Measurements from ENCODE around the gene DNAJB8. TPM values are rescaled to one million over a fixed set of nuclear protein-coding genes. Genes with fewer than 3 reads are reported as not detected.
A peak's percentile ranks its signal among the peaks of the same experiment; 100 is the strongest.

The DNAJB8 gene
- total RNA-seq, 2 donors from 2014 or later: not detected

GRCh38 chr3:128475355-128475754 lies 8.7 kb upstream of the DNAJB8 start:
- Mint-ChIP-seq H3K4me3 (no peak overlapping the region), H3K27ac (no peak overlapping the region), H3K36me3 (ENCODE audit: low read depth) (no peaks in the 10 kb centered on the region), H3K4me1 (peaks cover 18% of the 10 kb centered on the region), H3K27me3 (ENCODE audit: insufficient read depth) (peaks cover 100% of the 10 kb centered on the region), H3K9me3 (peaks cover 2% of the 10 kb centered on the region)
- peaks cover 100% of the 10 kb centered on the region for H3K27me3 ChIP-seq (ENCODE audit: control insufficient read depth, insufficient read depth, low read length, poor library complexity, severe bottlenecking)
- H3K27ac ChIP-seq (ENCODE audit: low read depth, low read length): no peak overlapping the region
- no peaks in the 10 kb centered on the region for H3K36me3 ChIP-seq (ENCODE audit: control insufficient read depth, insufficient read depth, low read length)
- 77 to 91% methylated on average over 5 to 8 of the region's 8 CpGs for WGBS, 2 experiments (ENCODE audit: insufficient coverage in 1 of 2, insufficient read length in 1 of 2)
- no peak overlapping the region for H3K9ac ChIP-seq (ENCODE audit: extremely low read depth, low read length, poor library complexity, severe bottlenecking)
- no peak for DNase-seq
- H3K4me1 ChIP-seq (ENCODE audit: control insufficient read depth, insufficient read depth, low read length): peaks cover 6% of the 10 kb centered on the region
- H3K9me3 ChIP-seq (ENCODE audit: control insufficient read depth, low read length): no peaks in the 10 kb centered on the region
- no peak overlapping the region for H3K4me3 ChIP-seq (ENCODE audit: low read length)
- TF ChIP-seq, protein P1, sequence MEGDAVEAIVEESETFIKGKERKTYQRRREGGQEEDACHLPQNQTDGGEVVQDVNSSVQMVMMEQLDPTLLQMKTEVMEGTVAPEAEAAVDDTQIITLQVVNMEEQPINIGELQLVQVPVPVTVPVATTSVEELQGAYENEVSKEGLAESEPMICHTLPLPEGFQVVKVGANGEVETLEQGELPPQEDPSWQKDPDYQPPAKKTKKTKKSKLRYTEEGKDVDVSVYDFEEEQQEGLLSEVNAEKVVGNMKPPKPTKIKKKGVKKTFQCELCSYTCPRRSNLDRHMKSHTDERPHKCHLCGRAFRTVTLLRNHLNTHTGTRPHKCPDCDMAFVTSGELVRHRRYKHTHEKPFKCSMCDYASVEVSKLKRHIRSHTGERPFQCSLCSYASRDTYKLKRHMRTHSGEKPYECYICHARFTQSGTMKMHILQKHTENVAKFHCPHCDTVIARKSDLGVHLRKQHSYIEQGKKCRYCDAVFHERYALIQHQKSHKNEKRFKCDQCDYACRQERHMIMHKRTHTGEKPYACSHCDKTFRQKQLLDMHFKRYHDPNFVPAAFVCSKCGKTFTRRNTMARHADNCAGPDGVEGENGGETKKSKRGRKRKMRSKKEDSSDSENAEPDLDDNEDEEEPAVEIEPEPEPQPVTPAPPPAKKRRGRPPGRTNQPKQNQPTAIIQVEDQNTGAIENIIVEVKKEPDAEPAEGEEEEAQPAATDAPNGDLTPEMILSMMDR (conservative IDR thresholded peaks at IDR 0.05): no peak

- Mint-ChIP-seq H3K36me3 (ENCODE audit: low read depth) (no peaks in the 10 kb centered on the region), H3K27me3 (ENCODE audit: insufficient read depth) (peaks cover 96% of the 10 kb centered on the region), H3K4me1 (peaks cover 18% of the 10 kb centered on the region), H3K9me3 (peaks cover 2% of the 10 kb centered on the region), H3K27ac (no peak overlapping the region), H3K4me3 (no peak overlapping the region)
- DNase-seq: no peak
- TF ChIP-seq, protein P1 (conservative IDR thresholded peaks at IDR 0.05): no peak
- Histone ChIP-seq H3K27me3 (ENCODE audit: control insufficient read depth, insufficient read depth, low read length, poor library complexity, severe bottlenecking) (peaks cover 93% of the 10 kb centered on the region), H3K4me1 (ENCODE audit: control insufficient read depth, insufficient read depth, low read length) (peaks cover 6% of the 10 kb centered on the region), H3K4me3 (ENCODE audit: low read length) (no peak overlapping the region), H3K9me3 (ENCODE audit: control insufficient read depth, low read length) (no peaks in the 10 kb centered on the region), H3K9ac (ENCODE audit: extremely low read depth, low read length, poor library complexity, severe bottlenecking) (no peak overlapping the region), H3K27ac (ENCODE audit: low read depth, low read length) (no peak overlapping the region), H3K36me3 (ENCODE audit: control insufficient read depth, insufficient read depth, low read length) (no peaks in the 10 kb centered on the region)
- WGBS, 2 experiments (ENCODE audit: insufficient coverage in 1 of 2, insufficient read length in 1 of 2): 44 to 70% methylated on average over 3 to 4 of the region's 4 CpGs
Measured at GRCh38 chr3:128473737-128474136, 7.0 kb upstream of the DNAJB8 start.

- peak; percentile 63 for DNase-seq
- TF ChIP-seq, protein P1 (conservative IDR thresholded peaks at IDR 0.05): no peak
- peaks cover 18% of the 10 kb centered on the region for H3K4me1 Mint-ChIP-seq
- H3K4me3 Mint-ChIP-seq: no peak overlapping the region
- peaks cover 91% of the 10 kb centered on the region for H3K27me3 ChIP-seq (ENCODE audit: control insufficient read depth, insufficient read depth, low read length, poor library complexity, severe bottlenecking)
- 40 to 58% methylated on average over 3 to 6 of the region's 6 CpGs for WGBS, 2 experiments (ENCODE audit: insufficient coverage in 1 of 2, insufficient read length in 1 of 2)
- no peak overlapping the region for H3K27ac ChIP-seq (ENCODE audit: low read depth, low read length)
- H3K9me3 Mint-ChIP-seq: peaks cover 2% of the 10 kb centered on the region
- no peak overlapping the region for H3K4me3 ChIP-seq (ENCODE audit: low read length)
- no peak overlapping the region for H3K27ac Mint-ChIP-seq
- H3K4me1 ChIP-seq (ENCODE audit: control insufficient read depth, insufficient read depth, low read length): peaks cover 6% of the 10 kb centered on the region
- no peaks in the 10 kb centered on the region for H3K36me3 Mint-ChIP-seq (ENCODE audit: low read depth)
- no peak overlapping the region for H3K9ac ChIP-seq (ENCODE audit: extremely low read depth, low read length, poor library complexity, severe bottlenecking)
- H3K27me3 Mint-ChIP-seq (ENCODE audit: insufficient read depth): peaks cover 96% of the 10 kb centered on the region
- H3K9me3 ChIP-seq (ENCODE audit: control insufficient read depth, low read length): no peaks in the 10 kb centered on the region
- H3K36me3 ChIP-seq (ENCODE audit: control insufficient read depth, insufficient read depth, low read length): no peaks in the 10 kb centered on the region
Measured at GRCh38 chr3:128473180-128473519, 6.5 kb upstream of the DNAJB8 start.
